ENCODE results near the gene KCTD1.
"Not testable (repeated sequence)": the region's sequence is repeated elsewhere in the genome, so short reads cannot be mapped to it uniquely, and the experiment has no call there.

Gene KCTD1

GRCh38 chr18:26457611-26458353 is 90.6 kb downstream of the KCTD1 start:
- peak; percentile 43 for DNase-seq

GRCh38 chr18:26457195-26457594 is 91.2 kb downstream of the KCTD1 start:
- DNase-seq, result no peak

GRCh38 chr18:26456070-26456491 is 92.3 kb downstream of the KCTD1 start:
- no peak for DNase-seq

- no peak for DNase-seq
These were observed 92.7 kb downstream of the KCTD1 start for GRCh38 chr18:26455639-26456038.

- no peak for DNase-seq
These were observed 93.7 kb downstream of the KCTD1 start for GRCh38 chr18:26454616-26455015.

- no peak for DNase-seq
These were observed 94.2 kb downstream of the KCTD1 start for GRCh38 chr18:26454192-26454591.

- DNase-seq, result no peak
These were observed 94.9 kb downstream of the KCTD1 start for GRCh38 chr18:26453386-26453901.

- DNase-seq, result no peak
These were observed 97.2 kb downstream of the KCTD1 start for GRCh38 chr18:26450989-26451682.

GRCh38 chr18:26448714-26449159 is 99.6 kb downstream of the KCTD1 start:
- no peak for DNase-seq

- no peak for DNase-seq
These were observed 104.5 kb downstream of the KCTD1 start for GRCh38 chr18:26443853-26444252.

GRCh38 chr18:26442126-26442525 is 106.2 kb downstream of the KCTD1 start:
- DNase-seq, result no peak

GRCh38 chr18:26440644-26441043 is 107.7 kb downstream of the KCTD1 start:
- DNase-seq, result no peak

GRCh38 chr18:26439537-26439936 is 108.8 kb downstream of the KCTD1 start:
- no peak for DNase-seq

- no peak for DNase-seq
These were observed 109.4 kb downstream of the KCTD1 start for GRCh38 chr18:26438980-26439379.

- DNase-seq, result not testable (repeated sequence)
These were observed 110.7 kb downstream of the KCTD1 start for GRCh38 chr18:26437634-26438033.

GRCh38 chr18:26436176-26437051 is 111.9 kb downstream of the KCTD1 start:
- DNase-seq, result no peak

GRCh38 chr18:26435415-26436095 is 112.8 kb downstream of the KCTD1 start:
- no peak for DNase-seq

GRCh38 chr18:26434887-26435286 is 113.5 kb downstream of the KCTD1 start:
- no peak for DNase-seq

GRCh38 chr18:26432651-26433424 is 115.5 kb downstream of the KCTD1 start:
- no peak for DNase-seq

GRCh38 chr18:26429535-26430226 is 118.7 kb downstream of the KCTD1 start:
- peak; percentile 44 for DNase-seq

- DNase-seq, result no peak
These were observed 123.2 kb downstream of the KCTD1 start for GRCh38 chr18:26425148-26425531.
